RCC 7860 (cell line): Measurements from ENCODE around the gene AMOT.

Experiments used
- DNase-seq: peaks from one replicate; pipeline ENCODE4 v3.0.0-alpha.2; 2015; ENCODE audit warnings: low spot score
- FAIRE-seq: peaks from 2 replicates; lab custom pipeline; 2012; peaks lifted over from hg19 to GRCh38; lab: Jason Lieb, UNC

Gene AMOT

GRCh38 chrX:112802541-112802940, 38.1 kb downstream of the AMOT start:
- no peak for FAIRE-seq
- DNase-seq: no peak

- FAIRE-seq: no peak
Observed at GRCh38 chrX:112800971-112801775, 39.5 kb downstream of the AMOT start.

GRCh38 chrX:112799425-112799824, 41.2 kb downstream of the AMOT start:
- FAIRE-seq (no peak), DNase-seq (no peak)

More at GRCh38 chrX:112800971-112801775, 39.5 kb downstream of the AMOT start:
- no peak for DNase-seq

- FAIRE-seq (no peak), DNase-seq (no peak)
Observed at GRCh38 chrX:112798736-112799135, 41.9 kb downstream of the AMOT start.

GRCh38 chrX:112789931-112790330, 50.7 kb downstream of the AMOT start:
- no peak for DNase-seq
- FAIRE-seq: no peak

- no peak for DNase-seq
- FAIRE-seq: no peak
Observed at GRCh38 chrX:112786076-112786475, 54.6 kb downstream of the AMOT start.

GRCh38 chrX:112785344-112785743, 55.3 kb downstream of the AMOT start:
- DNase-seq: no peak
- no peak for FAIRE-seq

- FAIRE-seq (no peak), DNase-seq (no peak)
Observed at GRCh38 chrX:112784692-112785091, 55.9 kb downstream of the AMOT start.

- FAIRE-seq: no peak
- no peak for DNase-seq
Observed at GRCh38 chrX:112779139-112779538, 61.5 kb downstream of the AMOT start.

GRCh38 chrX:112774651-112775293, 65.9 kb downstream of the AMOT start:
- no peak for FAIRE-seq

GRCh38 chrX:112774142-112774541, 66.5 kb downstream of the AMOT start:
- DNase-seq: no peak
- FAIRE-seq: no peak

More at GRCh38 chrX:112774651-112775293, 65.9 kb downstream of the AMOT start:
- DNase-seq: no peak

GRCh38 chrX:112769034-112769433, 71.6 kb downstream of the AMOT start:
- no peak for FAIRE-seq
- DNase-seq: no peak

GRCh38 chrX:112768563-112768962, 72.1 kb downstream of the AMOT start:
- FAIRE-seq (no peak), DNase-seq (no peak)

GRCh38 chrX:112766774-112767173, 73.9 kb downstream of the AMOT start:
- DNase-seq (no peak), FAIRE-seq (no peak)

- FAIRE-seq (no peak), DNase-seq (no peak)
Observed at GRCh38 chrX:112761242-112762207, 79.1 kb downstream of the AMOT start.

GRCh38 chrX:112760697-112761096, 79.9 kb downstream of the AMOT start:
- FAIRE-seq: peak; percentile 11
- DNase-seq: no peak

- peak; percentile 56 for FAIRE-seq
- no peak for DNase-seq
Observed at GRCh38 chrX:112759966-112760365, 80.7 kb downstream of the AMOT start.

GRCh38 chrX:112759512-112759911, 81.1 kb downstream of the AMOT start:
- DNase-seq (peak; percentile 58), FAIRE-seq (peak; percentile 97)

GRCh38 chrX:112757946-112758345, 82.7 kb downstream of the AMOT start:
- FAIRE-seq: peak; percentile 72
- no peak for DNase-seq

GRCh38 chrX:112753116-112753515, 87.5 kb downstream of the AMOT start:
- FAIRE-seq (no peak), DNase-seq (no peak)

- FAIRE-seq (no peak), DNase-seq (peak; percentile 12)
Observed at GRCh38 chrX:112751076-112751475, 89.6 kb downstream of the AMOT start.
